Left ventricle myocardium inferior (tissue), 1 donor: Measurements from ENCODE around the gene SNX15. TPM values are rescaled to one million over a fixed set of nuclear protein-coding genes. Genes with fewer than 3 reads are reported as not detected.

ENCODE experiments used
- DNase-seq: peaks from one replicate; pipeline ENCODE4 v3.0.0-alpha.2; 2020
- H3K27ac ChIP-seq: fragments of 200-600 bp; replicated peaks from 2 replicates; pipeline ENCODE4 v1.8.0; 2021
- H3K27me3 ChIP-seq: fragments of 200-600 bp; 2 replicates; pipeline ENCODE4 v1.8.0; 2021; ENCODE audit warnings: low read depth
- H3K36me3 ChIP-seq: fragments of 200-600 bp; 2 replicates; pipeline ENCODE4 v1.8.0; 2021
- H3K4me1 ChIP-seq: fragments of 200-600 bp; 2 replicates; pipeline ENCODE4 v1.8.0; 2021
- H3K4me3 ChIP-seq: fragments of 200-600 bp; 2 replicates; pipeline ENCODE4 v1.8.0; 2021; ENCODE audit warnings: mild to moderate bottlenecking, moderate library complexity
- H3K9me3 ChIP-seq: fragments of 200-600 bp; replicated peaks from 2 replicates; pipeline ENCODE4 v1.8.0; 2021
- CTCF ChIP-seq: fragments of 200-600 bp; IDR thresholded peaks from 2 replicates; pipeline ENCODE4 v1.8.0; 2021; ENCODE audit warnings: antibody characterized with exemption, mild to moderate bottlenecking, borderline replicate concordance
- intact Hi-C: fragments of 100-400 bp; cut with micrococcal nuclease; formaldehyde crosslinking; loops from one replicate; pipeline ENCODE4 v1.11.0; 2022
- total RNA-seq: library from RNA; stranded (reverse); fragmentation: NEBNext Ultra II Directional; extraction: Animal tissue kit (Norgen Biotek cat#: 25700); gene quantifications from one replicate; pipeline ENCODE4 v1.2.1, GENCODE V29; 2021
- donor health status: DM: no; HTN: yes; CAD: no; lungs with severe emphysema.

The SNX15 gene
- total RNA-seq, 1 donor from 2014 or later, result 15.7 TPM

DNA sequence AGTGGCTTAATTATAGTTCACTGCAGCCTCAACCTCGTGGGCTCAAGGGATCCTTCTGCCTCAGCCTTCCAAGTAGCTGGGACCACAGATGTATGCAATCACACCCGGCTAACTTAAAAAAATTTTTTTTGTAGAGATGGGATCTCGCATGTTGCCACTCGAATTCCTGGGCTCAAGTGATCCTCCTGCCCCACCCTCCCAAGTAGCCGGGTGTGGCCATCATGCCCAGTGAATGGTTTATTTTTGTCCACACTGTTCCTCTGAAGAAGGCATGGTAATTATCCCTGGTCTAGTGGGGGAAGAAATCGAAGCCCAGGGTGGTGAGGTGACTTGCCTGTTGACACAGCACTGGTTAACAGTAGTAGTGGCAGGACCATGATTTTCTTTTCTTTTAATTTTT is 15.7 kb downstream of the SNX15 start:
- intact Hi-C loops, result no loop called here
- Histone ChIP-seq H3K27ac (no peak overlapping the region), H3K4me3 (no peak overlapping the region), H3K27me3 (peaks cover 8% of the 10 kb centered on the region), H3K36me3 (peaks cover 30% of the 10 kb centered on the region), H3K4me1 (peaks cover 56% of the 10 kb centered on the region), H3K9me3 (no peaks in the 10 kb centered on the region)
- no peak for TF ChIP-seq CTCF
- DNase-seq, result no peak

DNA sequence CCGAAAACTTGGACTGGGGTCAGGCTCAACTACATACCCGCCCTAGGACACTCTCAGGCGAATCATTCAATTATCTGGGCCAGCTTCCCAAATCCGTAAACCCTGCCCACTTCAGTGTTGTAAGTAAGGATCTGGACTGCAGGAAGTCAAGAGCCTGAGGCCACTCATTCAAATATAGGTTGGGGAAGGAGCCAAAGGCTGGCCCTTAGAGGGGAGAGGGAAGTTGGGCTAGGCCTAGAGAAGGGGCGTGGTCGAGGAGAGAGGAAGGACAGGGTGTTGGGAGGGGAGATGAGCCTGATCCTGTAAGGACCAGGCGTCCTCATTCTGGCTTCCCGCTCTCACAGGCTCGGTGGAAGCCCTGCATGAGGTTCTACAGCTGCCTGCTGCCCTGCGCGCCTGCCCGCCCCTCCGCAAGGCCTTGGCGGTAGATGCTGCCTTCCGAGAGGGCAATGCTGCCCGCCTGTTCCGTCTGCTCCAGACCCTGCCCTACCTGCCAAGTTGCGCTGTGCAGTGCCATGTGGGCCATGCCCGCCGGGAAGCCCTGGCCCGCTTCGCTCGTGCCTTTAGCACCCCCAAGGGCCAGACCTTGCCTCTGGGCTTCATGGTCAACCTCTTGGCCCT is 16.8 kb downstream of the SNX15 start:
- Histone ChIP-seq H3K4me1 (peaks cover 61% of the 10 kb centered on the region), H3K27me3 (peaks cover 8% of the 10 kb centered on the region), H3K4me3 (no peak overlapping the region), H3K9me3 (no peaks in the 10 kb centered on the region), H3K27ac (peak overlapping the region; percentile 39), H3K36me3 (peaks cover 21% of the 10 kb centered on the region)
- intact Hi-C loops, result no loop called here
- peak; percentile 48 for DNase-seq
- no peak for TF ChIP-seq CTCF

- H3K4me1 ChIP-seq, result peaks cover 60% of the 10 kb centered on the region
- intact Hi-C loops, result no loop called here
- H3K36me3 ChIP-seq, result peaks cover 14% of the 10 kb centered on the region
- no peak overlapping the region for H3K27ac ChIP-seq
- peaks cover 8% of the 10 kb centered on the region for H3K27me3 ChIP-seq
- no peaks in the 10 kb centered on the region for H3K9me3 ChIP-seq
- no peak for TF ChIP-seq CTCF
- no peak overlapping the region for H3K4me3 ChIP-seq
- no peak for DNase-seq
Measured at GRCh38 chr11:65045061-65045460, 17.8 kb downstream of the SNX15 start.

DNA sequence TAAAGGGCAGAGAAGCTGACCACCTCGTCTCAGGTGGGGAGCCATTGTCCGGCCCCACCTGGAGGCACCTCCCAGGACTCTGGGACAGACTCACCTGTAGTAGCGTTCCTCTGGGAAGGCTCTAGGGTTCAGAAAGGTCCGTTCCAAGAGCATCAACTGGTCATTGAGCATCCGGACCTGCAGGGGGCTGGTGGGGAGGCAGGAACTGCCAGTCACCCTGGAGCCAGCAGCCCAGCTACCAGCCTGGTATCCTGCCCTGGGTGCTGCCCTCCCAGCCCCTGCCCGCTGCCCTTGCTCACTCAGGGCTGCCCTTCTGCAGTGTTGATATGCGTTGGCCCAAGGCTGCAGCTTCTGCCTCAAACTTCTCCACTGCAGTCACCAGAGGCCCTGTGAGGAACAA is 18.5 kb downstream of the SNX15 start:
- Histone ChIP-seq H3K36me3 (peaks cover 13% of the 10 kb centered on the region), H3K9me3 (no peaks in the 10 kb centered on the region), H3K27ac (no peak overlapping the region), H3K4me1 (peaks cover 53% of the 10 kb centered on the region), H3K4me3 (no peak overlapping the region), H3K27me3 (peaks cover 8% of the 10 kb centered on the region)
- no peak for TF ChIP-seq CTCF
- no peak for DNase-seq
- intact Hi-C loops, result no loop called here

GRCh38 chr11:65047581-65048422 is 20.6 kb downstream of the SNX15 start:
- TF ChIP-seq CTCF, result no peak
- Histone ChIP-seq H3K27ac (peak overlapping the region; percentile 52), H3K36me3 (peaks cover 13% of the 10 kb centered on the region), H3K4me1 (peaks cover 32% of the 10 kb centered on the region), H3K4me3 (peak overlapping the region; percentile 71), H3K9me3 (no peaks in the 10 kb centered on the region), H3K27me3 (peaks cover 16% of the 10 kb centered on the region)
- peak; percentile 29 for DNase-seq
- intact Hi-C loops, result no loop called here
